HEK293T (cell line): ENCODE data around the gene CFAP210.

Source experiments
- ARNT ChIP-seq: fragments of 450-650 bp; IDR thresholded peaks from 2 replicates; pipeline ENCODE4 v1.6.1; 2017; ENCODE audit warnings: mild to moderate bottlenecking
- BHLHE40 ChIP-seq: fragments of 450-650 bp; IDR thresholded peaks from 2 replicates; pipeline ENCODE4 v1.6.1; 2016; ENCODE audit warnings: mild to moderate bottlenecking, moderate library complexity, borderline replicate concordance
- ELF4 ChIP-seq: fragments of 450-650 bp; IDR thresholded peaks from 2 replicates; pipeline ENCODE4 v1.6.1; 2017; ENCODE audit warnings: antibody characterized with exemption
- FOXA1 ChIP-seq: fragments of 450-650 bp; IDR thresholded peaks from 2 replicates; pipeline ENCODE4 v1.6.1; 2016; ENCODE audit warnings: mild to moderate bottlenecking
- FOXK2 ChIP-seq: fragments of 450-650 bp; IDR thresholded peaks from 2 replicates; pipeline ENCODE4 v1.6.1; 2016; ENCODE audit warnings: mild to moderate bottlenecking
- FOXM1 ChIP-seq: fragments of 450-650 bp; IDR thresholded peaks from 2 replicates; pipeline ENCODE4 v1.6.1; 2017; ENCODE audit warnings: mild to moderate bottlenecking, borderline replicate concordance
- HDGF ChIP-seq: fragments of 450-650 bp; IDR thresholded peaks from 2 replicates; pipeline ENCODE4 v1.6.1; 2017; ENCODE audit warnings: antibody characterized with exemption, borderline replicate concordance
- LEF1 ChIP-seq: fragments of 450-650 bp; IDR thresholded peaks from 2 replicates; pipeline ENCODE4 v1.6.1; 2017; ENCODE audit warnings: mild to moderate bottlenecking, borderline replicate concordance
- NFRKB ChIP-seq: fragments of 450-650 bp; IDR thresholded peaks from 2 replicates; pipeline ENCODE4 v1.6.1; 2016; ENCODE audit warnings: mild to moderate bottlenecking, moderate library complexity
- SP1 ChIP-seq: fragments of 450-650 bp; IDR thresholded peaks from 2 replicates; pipeline ENCODE4 v1.6.1; 2017
- SUZ12 ChIP-seq: fragments of 450-650 bp; IDR thresholded peaks from 2 replicates; pipeline ENCODE4 v1.6.1; 2016; ENCODE audit warnings: mild to moderate bottlenecking
- TARDBP ChIP-seq: fragments of 450-650 bp; IDR thresholded peaks from 2 replicates; pipeline ENCODE4 v1.6.1; 2016

- TF ChIP-seq NFRKB (no peak), ELF4 (no peak), FOXA1 (no peak), BHLHE40 (no peak), SUZ12 (no peak), SP1 (no peak), TARDBP (no peak), HDGF (no peak), ARNT (no peak), FOXK2 (no peak), LEF1 (no peak), FOXM1 (no peak)
These were observed 68.4 kb downstream of the CFAP210 start for GRCh38 chr2:169625781-169626180.
